GM12878 (cell line): ENCODE results near the gene SGK2. TPM values are rescaled to one million over a fixed set of nuclear protein-coding genes. Genes with fewer than 3 reads are reported as not detected.

ENCODE experiments used
- CEBPB ChIP-seq, 2 experiments: fragments of 150-350 bp in 1 of 2; IDR thresholded peaks; 2 replicates each; pipeline ENCODE4 v1.6.1; 2012 to 2014; ENCODE audit warnings: low read depth in 2 of 2, low read length in 2 of 2, borderline replicate concordance in 1 of 2, inconsistent platforms in 1 of 2
- ESRRA ChIP-seq: IDR thresholded peaks from 2 replicates; pipeline ENCODE4 v1.6.1; 2012; ENCODE audit warnings: mild to moderate bottlenecking, low read length, improper control_type of control experiment
- NFYB ChIP-seq: IDR thresholded peaks from 2 replicates; pipeline ENCODE4 v1.6.1; 2011; ENCODE audit warnings: low read depth, mild to moderate bottlenecking, low read length, improper control_type of control experiment, moderate library complexity; ENCODE audit not compliant: insufficient read depth
- NR2C2 ChIP-seq: IDR thresholded peaks from 2 replicates; pipeline ENCODE4 v1.6.1; 2011; ENCODE audit warnings: borderline replicate concordance, low read depth; ENCODE audit not compliant: control insufficient read depth, insufficient read length
- SRF ChIP-seq, 2 experiments: IDR thresholded peaks; 2 replicates each; pipeline ENCODE4 v1.6.1; 2011; ENCODE audit warnings: low read depth in 2 of 2, low read length in 2 of 2, mild to moderate bottlenecking in 1 of 2, moderate library complexity in 1 of 2
- ZSCAN29 ChIP-seq: fragments of 450-650 bp; IDR thresholded peaks from 2 replicates; pipeline ENCODE4 v1.6.1; 2017; ENCODE audit warnings: mild to moderate bottlenecking, moderate library complexity
- polyA plus RNA-seq, 11 experiments: library from polyadenylated mRNA; depleted of rRNA in 4 of 11; unstranded in 6 of 11; stranded (reverse) in 5 of 11; fragments of >200 nt; fragmentation: Nextera tagmentation in 4 of 11; fragmentation: Illumina TruSeq in 1 of 11; extraction: Ambion mirVana in 4 of 11; extraction: Trizol in 1 of 11; gene quantifications; 1 replicate in 1 of 11; 2 replicates in 10 of 11; pipeline versions ENCODE4 v1.2.1 to v1.2.3, GENCODE V29; 2011 to 2016; ENCODE audit warnings: inconsistent platforms in 2 of 11, missing spikeins in 2 of 11, low read depth in 1 of 11
- total RNA-seq, 4 experiments: library from RNA; depleted of rRNA in 3 of 4; stranded (reverse); fragments of >200 nt in 3 of 4; fragmentation: Illumina TruSeq in 1 of 4; extraction: Trizol in 1 of 4; gene quantifications; 2 replicates each; pipeline versions ENCODE4 v1.2.1 to v1.2.3, GENCODE V29; 2013 to 2021
- TF ChIP-seq, protein P1 (sequence below): fragments of 450-650 bp; formaldehyde crosslinking; IDR thresholded peaks from 2 replicates; pipeline ENCODE4 v1.4.0; 2020; ENCODE audit warnings: mild to moderate bottlenecking, moderate library complexity

SGK2 gene
- total and polyA plus RNA-seq, 10 of the 15 experiments (the other 5 are each of a cell fraction or from before 2014, with no cell fraction given), result 0.04 to 0.96 (median 0.22) TPM; not detected in 3

DNA sequence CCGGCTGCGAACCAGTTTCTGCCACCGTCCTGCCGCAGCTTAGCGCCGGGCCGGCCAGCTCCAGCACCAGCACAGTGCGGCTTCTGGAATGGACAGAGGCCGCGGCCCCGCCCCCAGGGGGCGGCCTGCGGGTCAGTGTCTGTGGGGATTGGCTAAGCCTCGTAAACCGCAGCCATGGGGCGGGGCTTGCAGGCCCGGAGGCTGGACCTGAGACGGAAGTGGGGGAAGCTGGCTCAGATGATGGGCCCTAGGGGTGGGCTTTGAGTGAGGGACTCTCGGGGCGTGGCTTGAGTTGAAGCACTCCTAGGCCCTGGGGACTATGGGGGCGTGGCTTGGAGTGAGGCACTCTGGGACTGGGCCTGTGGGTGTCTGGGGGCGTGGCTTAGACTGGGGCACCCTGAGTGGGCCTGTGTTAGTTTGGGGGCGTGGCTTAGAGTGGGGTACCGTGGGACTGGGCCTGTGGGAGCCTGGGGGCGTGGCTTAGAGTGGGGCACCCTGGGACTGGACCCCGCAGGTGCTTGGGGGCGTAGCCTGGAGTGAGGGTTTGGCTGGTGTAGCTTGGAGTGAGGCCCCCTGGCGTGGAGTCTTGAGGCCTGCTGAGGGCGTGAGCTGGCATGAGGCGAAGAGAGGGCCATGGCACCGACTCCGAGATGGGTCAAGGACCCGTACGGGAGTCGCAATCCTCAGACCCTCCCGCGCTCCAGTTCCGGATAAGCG lies 44.7 kb upstream of the SGK2 start (continued):
- TF ChIP-seq, protein P1, sequence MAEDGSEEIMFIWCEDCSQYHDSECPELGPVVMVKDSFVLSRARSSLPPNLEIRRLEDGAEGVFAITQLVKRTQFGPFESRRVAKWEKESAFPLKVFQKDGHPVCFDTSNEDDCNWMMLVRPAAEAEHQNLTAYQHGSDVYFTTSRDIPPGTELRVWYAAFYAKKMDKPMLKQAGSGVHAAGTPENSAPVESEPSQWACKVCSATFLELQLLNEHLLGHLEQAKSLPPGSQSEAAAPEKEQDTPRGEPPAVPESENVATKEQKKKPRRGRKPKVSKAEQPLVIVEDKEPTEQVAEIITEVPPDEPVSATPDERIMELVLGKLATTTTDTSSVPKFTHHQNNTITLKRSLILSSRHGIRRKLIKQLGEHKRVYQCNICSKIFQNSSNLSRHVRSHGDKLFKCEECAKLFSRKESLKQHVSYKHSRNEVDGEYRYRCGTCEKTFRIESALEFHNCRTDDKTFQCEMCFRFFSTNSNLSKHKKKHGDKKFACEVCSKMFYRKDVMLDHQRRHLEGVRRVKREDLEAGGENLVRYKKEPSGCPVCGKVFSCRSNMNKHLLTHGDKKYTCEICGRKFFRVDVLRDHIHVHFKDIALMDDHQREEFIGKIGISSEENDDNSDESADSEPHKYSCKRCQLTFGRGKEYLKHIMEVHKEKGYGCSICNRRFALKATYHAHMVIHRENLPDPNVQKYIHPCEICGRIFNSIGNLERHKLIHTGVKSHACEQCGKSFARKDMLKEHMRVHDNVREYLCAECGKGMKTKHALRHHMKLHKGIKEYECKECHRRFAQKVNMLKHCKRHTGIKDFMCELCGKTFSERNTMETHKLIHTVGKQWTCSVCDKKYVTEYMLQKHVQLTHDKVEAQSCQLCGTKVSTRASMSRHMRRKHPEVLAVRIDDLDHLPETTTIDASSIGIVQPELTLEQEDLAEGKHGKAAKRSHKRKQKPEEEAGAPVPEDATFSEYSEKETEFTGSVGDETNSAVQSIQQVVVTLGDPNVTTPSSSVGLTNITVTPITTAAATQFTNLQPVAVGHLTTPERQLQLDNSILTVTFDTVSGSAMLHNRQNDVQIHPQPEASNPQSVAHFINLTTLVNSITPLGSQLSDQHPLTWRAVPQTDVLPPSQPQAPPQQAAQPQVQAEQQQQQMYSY (CRISPR knock-in tag), result no peak
- no peak for TF ChIP-seq ESRRA
- no peak for TF ChIP-seq CEBPB (IDR thresholded peaks at IDR 0.05; ENCODE audit: borderline replicate concordance in 1 of 2, low read depth in 2 of 2, low read length in 2 of 2)
- 0 out of 2 replicates have a peak, but pooled peaks have one; percentile 51 for TF ChIP-seq NFYB
- TF ChIP-seq NR2C2, result no peak
- no peak for TF ChIP-seq ZSCAN29
- TF ChIP-seq SRF (IDR thresholded peaks at IDR 0.05; ENCODE audit: low read depth in 2 of 2, low read length in 2 of 2), result no peak
